Naive thymus-derived CD4-positive, alpha-beta T cell (primary cell): Measurements from ENCODE around the gene ZNHIT1. TPM values are rescaled to one million over a fixed set of nuclear protein-coding genes. Genes with fewer than 3 reads are reported as not detected.

Experiments used
- polyA plus RNA-seq, 2 donors: library from polyadenylated mRNA; unstranded; fragments of 300-500 nt; fragmentation: Illumina TruSeq; gene quantifications; one replicate each; pipeline ENCODE4 v1.2.3, GENCODE V29; 2021
- total RNA-seq, 6 experiments: library from RNA in 5 of 6; stranded (reverse) in 5 of 6; gene quantifications; 1 replicate in 5 of 6; 2 replicates in 1 of 6; pipeline ENCODE4 v1.2.3 and lab custom pipeline; 2021 to 2026

Gene ZNHIT1
- total and polyA plus RNA-seq, 7 experiments from 2014 or later = 32.1 to 72.1 (median 39.9) TPM

Other genes starting within 250 kb of the ZNHIT1 start
- not detected for gene MUC12, start 248.6 kb upstream of the ZNHIT1 start, total RNA-seq
- gene MUC12, start 248.6 kb upstream of the ZNHIT1 start, polyA plus RNA-seq = not detected
- not detected for gene MUC17, start 198.1 kb upstream of the ZNHIT1 start, total RNA-seq
- gene MUC17, start 198.1 kb upstream of the ZNHIT1 start, polyA plus RNA-seq = not detected
- 10 to 100 TPM; 49.6 to 72.3 (median 68.0) TPM for gene TRIM56, start 132.7 kb upstream of the ZNHIT1 start, total RNA-seq
- 10 to 100 TPM in 1 of 2 donors, 1 to 10 TPM in 1; 5.3 to 17.0 TPM for gene TRIM56, start 132.7 kb upstream of the ZNHIT1 start, polyA plus RNA-seq
- under 1 TPM in 3 of 5 experiments, not detected in 2; 0.08 to 0.56 (median 0.36) TPM for gene SERPINE1, start 91.1 kb upstream of the ZNHIT1 start, total RNA-seq
- not detected for gene SERPINE1, start 91.1 kb upstream of the ZNHIT1 start, polyA plus RNA-seq
- gene AP1S1, start 63.7 kb upstream of the ZNHIT1 start, total RNA-seq = 10 to 100 TPM in 1 of 5 experiments, 1 to 10 TPM in 4; 6.2 to 39.4 (median 8.3) TPM
- 1 to 10 TPM; 3.3 to 6.9 TPM for gene AP1S1, start 63.7 kb upstream of the ZNHIT1 start, polyA plus RNA-seq
- gene VGF, start 52.6 kb upstream of the ZNHIT1 start, total RNA-seq = under 1 TPM in 1 of 5 experiments, not detected in 4; 0.19 TPM
- not detected for gene VGF, start 52.6 kb upstream of the ZNHIT1 start, polyA plus RNA-seq
- not detected for gene NAT16, start 37.9 kb upstream of the ZNHIT1 start, total RNA-seq
- not detected for gene NAT16, start 37.9 kb upstream of the ZNHIT1 start, polyA plus RNA-seq
- not detected for gene MOGAT3, start 17.1 kb upstream of the ZNHIT1 start, total RNA-seq
- not detected for gene MOGAT3, start 17.1 kb upstream of the ZNHIT1 start, polyA plus RNA-seq
- gene PLOD3, start 584 bp upstream of the ZNHIT1 start, total RNA-seq = 10 to 100 TPM; 18.5 to 88.4 (median 44.2) TPM
- gene PLOD3, start 584 bp upstream of the ZNHIT1 start, polyA plus RNA-seq = 10 to 100 TPM; 15.7 to 25.4 TPM
- gene CLDN15, start 19.6 kb downstream of the ZNHIT1 start, total RNA-seq = 10 to 100 TPM; 22.9 to 58.6 (median 27.4) TPM
- 1 to 10 TPM in 1 of 2 donors, under 1 TPM in 1; 0.51 to 3.3 TPM for gene CLDN15, start 19.6 kb downstream of the ZNHIT1 start, polyA plus RNA-seq
- 100 to 1,000 TPM in 4 of 5 experiments, 10 to 100 TPM in 1; 79.8 to 121 (median 107) TPM for gene FIS1, start 26.9 kb downstream of the ZNHIT1 start, total RNA-seq
- 100 to 1,000 TPM; 234 to 253 TPM for gene FIS1, start 26.9 kb downstream of the ZNHIT1 start, polyA plus RNA-seq
- gene IFT22, start 103.6 kb downstream of the ZNHIT1 start, total RNA-seq = 1 to 10 TPM; 3.7 to 7.4 (median 4.8) TPM
- gene IFT22, start 103.6 kb downstream of the ZNHIT1 start, polyA plus RNA-seq = 10 to 100 TPM in 1 of 2 donors, 1 to 10 TPM in 1; 6.7 to 12.3 TPM
- under 1 TPM in 1 of 5 experiments, not detected in 4; 0.24 TPM for gene COL26A1, start 144.7 kb downstream of the ZNHIT1 start, total RNA-seq
- not detected for gene COL26A1, start 144.7 kb downstream of the ZNHIT1 start, polyA plus RNA-seq